Hematopoietic multipotent progenitor cell treated with erythropoietin and hydrocortisone succinate and interleukin-3 and kit ligand, for 4 days (in vitro differentiated cells): ENCODE data around the gene LAP3.
"Not testable (repeated sequence)": the region's sequence is repeated elsewhere in the genome, so short reads cannot be mapped to it uniquely, and the experiment has no call there.

Source experiments
- DNase-seq: peaks from one replicate; pipeline ENCODE4 v3.0.0-alpha.2; 2015

Gene LAP3

GRCh38 chr4:17565846-17566245 is 11.2 kb upstream of the LAP3 start:
- no peak for DNase-seq

- no peak for DNase-seq
Observed at GRCh38 chr4:17567271-17567670, 9.7 kb upstream of the LAP3 start.

DNA sequence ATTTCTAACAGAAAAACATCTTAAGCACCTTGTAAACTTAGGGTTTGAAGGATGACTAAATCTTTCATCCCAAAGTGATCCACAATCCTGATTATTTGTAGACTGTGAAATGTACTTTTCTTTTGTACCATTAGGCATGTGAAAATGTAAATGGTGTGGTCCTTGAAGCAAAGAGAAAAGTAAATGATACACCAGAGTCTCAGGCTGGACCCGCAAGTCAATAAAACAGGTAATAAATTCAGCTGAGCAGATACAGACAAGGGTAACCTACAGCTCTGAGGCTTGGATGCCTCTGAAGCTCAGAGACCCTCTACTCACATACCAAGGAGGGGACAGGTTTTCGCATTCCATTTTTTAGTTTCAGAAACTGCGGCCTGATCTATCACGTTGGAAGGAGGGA is 2.8 kb upstream of the LAP3 start:
- no peak for DNase-seq

GRCh38 chr4:17575177-17575576 is 1.8 kb upstream of the LAP3 start:
- DNase-seq: not testable (repeated sequence)

DNA sequence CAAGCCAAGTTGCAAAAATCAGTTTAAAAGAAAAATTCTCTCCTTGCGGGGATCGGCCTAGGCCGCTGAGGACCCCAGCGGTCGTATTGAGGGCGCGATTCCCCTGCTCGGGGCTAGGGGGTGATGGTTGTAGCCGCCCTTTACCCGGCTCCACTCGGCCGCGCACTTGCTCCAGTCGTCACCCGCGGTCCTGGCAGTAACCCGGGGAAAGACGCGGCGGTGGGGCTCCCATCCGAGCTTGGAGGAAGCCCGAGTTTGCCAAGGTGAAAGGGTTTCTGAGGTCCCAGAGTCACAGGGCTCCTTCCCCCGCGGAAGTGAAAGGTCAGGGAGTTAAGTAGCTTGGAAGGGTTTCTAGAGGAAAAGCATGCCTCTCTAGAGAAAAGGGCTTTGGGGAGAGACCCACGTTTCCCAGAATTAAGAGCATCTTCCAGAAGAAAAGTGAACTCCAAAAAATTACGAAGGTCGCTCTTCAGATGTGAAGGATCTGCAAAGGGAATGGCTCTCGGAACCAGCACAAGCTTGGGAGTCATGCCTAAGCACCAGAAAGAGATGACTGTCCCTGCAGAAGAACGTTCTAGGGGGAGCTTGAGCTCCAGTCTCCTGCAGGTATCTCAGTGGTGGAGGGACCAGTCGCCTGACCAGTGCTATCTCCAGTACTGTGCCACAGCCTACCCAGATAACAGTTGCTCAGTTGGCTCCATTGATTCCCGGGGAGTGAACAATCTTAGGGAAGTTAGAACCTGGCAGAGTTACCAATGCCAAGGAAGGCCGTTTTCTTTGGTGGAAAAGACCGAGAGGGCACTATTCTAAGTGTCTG is 875 bp downstream of the LAP3 start:
- peak; percentile 70 for DNase-seq

- DNase-seq: peak; percentile 59
Observed at GRCh38 chr4:17578482-17578891, 1.5 kb downstream of the LAP3 start.

DNA sequence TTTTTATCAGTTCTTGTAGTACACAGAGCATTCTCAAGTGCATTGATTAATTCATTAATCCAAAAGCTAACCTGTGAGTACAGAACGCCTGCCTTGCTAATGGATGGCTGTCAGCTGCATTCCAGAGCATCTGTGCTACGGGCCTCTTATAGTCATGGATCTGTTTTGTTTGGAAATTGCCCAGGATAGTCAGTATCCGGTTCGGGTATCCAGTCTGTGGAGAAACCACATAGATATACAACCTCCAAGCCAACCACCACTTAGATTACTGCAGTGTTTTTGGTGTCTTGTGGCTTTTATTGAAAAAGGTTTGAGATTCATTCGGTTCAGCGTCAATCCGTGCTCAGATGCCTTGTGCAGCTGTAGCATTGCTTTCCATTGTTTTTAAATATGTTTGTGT is 4.0 kb downstream of the LAP3 start:
- no peak for DNase-seq

DNA sequence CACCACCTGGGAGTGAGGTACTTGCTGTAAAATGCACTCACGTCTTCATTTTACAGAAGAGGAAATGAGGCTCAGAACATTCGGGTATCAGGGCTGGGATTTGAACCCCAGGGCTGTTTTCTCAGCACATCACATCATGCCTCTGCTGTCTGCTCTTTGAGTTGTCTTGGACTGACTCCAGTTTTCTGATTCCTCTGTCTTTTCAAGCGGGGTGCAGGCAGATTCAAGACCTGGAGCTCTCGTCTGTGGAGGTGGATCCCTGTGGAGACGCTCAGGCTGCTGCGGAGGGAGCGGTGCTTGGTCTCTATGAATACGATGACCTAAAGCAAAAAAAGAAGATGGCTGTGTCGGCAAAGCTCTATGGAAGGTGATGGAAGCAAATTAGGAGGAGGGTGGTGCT is 6.3 kb downstream of the LAP3 start:
- DNase-seq: no peak

DNA sequence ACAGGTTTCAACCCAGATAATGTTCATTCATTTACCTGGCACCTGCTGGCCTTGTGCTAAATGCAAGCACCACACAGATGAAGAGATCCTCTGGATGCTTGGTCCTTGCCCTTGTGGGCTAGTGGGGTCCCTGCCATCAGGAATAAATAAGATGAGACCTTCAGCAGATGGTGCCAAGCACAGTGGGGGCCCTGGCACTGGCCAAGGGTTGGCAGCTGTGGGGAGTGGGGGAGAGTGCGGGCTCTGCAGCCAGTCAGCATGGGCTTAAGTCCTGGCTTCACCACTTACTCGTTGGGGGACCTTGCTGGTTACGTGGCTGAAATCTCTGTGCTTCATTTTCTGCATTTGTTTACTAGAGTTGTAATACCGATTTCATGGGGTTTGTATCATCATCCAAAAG is 6.9 kb downstream of the LAP3 start:
- no peak for DNase-seq

- DNase-seq: no peak
Observed at GRCh38 chr4:17584521-17585213, 7.7 kb downstream of the LAP3 start.

GRCh38 chr4:17587094-17587822 is 10.3 kb downstream of the LAP3 start:
- DNase-seq: no peak

GRCh38 chr4:17589355-17589754 is 12.4 kb downstream of the LAP3 start:
- no peak for DNase-seq

- DNase-seq: no peak
Observed at GRCh38 chr4:17595471-17596005, 18.5 kb downstream of the LAP3 start.

- DNase-seq: no peak
Observed at GRCh38 chr4:17597517-17597916, 20.5 kb downstream of the LAP3 start.

DNA sequence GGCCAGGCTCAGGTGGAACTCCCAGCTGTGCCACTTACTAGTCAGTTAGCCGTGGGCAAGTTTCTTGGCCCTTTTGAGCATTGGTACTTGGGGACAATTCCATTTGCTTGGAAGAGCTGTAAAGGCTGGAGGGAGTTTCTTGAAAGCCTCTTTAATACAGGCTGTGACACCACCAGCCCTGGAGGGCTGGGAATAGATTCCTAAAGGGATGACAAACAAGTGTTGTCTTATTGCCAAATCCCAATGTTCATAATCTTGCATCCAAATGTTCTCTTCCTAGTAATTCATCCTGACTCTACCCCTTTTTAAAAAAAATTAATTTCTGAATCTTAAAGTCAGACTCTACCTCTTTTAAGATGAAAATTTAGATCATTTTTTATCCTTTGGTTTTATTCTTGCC is 22.8 kb downstream of the LAP3 start:
- no peak for DNase-seq

DNA sequence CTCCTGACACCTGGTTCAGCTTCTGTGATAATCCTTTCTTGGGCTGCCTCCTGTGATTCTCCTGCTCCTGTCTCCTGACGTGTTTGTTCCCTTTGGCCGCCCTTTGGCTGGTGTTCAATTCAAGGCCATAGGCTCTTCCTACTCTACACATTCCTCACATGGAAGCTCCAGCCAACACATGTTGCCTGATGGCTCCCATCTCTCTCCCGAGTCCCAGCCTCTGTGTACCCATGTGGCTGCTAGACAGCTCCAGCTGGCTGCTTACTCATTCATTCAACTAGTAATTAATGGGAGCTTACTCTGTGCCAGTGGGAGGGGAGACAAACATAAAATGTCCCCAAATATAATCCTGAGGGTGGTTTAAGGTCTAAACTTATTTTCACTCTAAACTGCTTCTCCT is 28.2 kb downstream of the LAP3 start:
- no peak for DNase-seq

- peak; percentile 39 for DNase-seq
Observed at GRCh38 chr4:17613761-17614415, 36.9 kb downstream of the LAP3 start.

GRCh38 chr4:17614416-17615299 is 37.7 kb downstream of the LAP3 start, which contains the start of gene MED28:
Gene MED28 (plus strand): TSS chr4:17614641. CDS start chr4:17614655, 14 bp downstream.
- DNase-seq: peak; percentile 98

DNA sequence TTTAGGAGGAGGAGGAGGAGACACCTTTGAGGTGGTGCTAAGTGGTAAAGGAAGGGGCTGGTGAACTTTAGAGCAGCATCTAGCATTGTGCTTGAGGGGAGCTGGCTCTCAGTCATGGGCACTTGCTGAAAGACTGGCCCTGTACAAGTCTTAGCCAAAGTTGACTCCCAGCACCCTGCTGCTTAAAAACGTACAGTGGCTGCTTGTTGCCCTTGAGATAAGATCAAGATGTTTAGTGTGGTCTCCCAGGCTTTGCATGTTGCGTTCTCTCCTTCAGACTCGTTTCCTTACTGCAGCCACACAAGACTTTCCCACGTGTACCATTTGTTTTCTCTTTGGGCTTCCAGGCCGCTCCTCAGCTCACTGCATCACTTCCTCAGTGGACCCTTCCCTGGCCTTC is 39.3 kb downstream of the LAP3 start:
- peak; percentile 52 for DNase-seq

GRCh38 chr4:17618926-17619325 is 41.9 kb downstream of the LAP3 start:
- peak; percentile 41 for DNase-seq

DNA sequence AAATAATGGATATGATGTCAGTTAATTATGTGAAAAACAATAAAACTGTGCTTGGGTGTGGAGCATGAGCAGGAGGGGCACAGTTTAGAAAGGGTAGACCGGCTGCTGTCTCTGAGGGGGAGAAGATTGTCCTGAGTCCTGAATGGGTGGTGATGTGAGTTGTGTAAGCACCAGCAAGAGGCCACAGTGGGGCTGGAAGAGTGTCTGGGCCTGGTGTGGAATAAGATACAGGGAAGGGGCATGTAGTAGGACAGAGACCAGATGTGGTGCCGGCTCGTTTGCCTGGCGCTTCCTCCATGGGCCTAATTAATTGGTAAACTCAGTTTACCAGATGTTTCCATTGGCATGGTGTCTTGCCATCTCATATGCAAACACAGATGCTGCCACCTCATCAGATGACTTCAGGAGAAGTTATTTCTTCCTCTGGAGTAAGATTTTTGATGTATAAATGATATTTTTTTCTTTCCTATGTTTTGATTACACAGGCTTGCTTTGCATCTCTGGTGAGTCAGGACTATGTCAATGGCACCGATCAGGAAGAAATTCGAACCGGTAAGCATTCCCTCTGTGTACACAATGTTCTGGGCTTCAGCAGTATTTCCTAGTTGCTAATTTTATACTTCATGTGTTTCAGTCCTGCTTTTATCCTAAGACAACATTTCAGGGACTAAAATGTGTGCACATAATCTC is 42.6 kb downstream of the LAP3 start:
- no peak for DNase-seq
